ENCODE data around the gene EVX2. TPM values are rescaled to one million over a fixed set of nuclear protein-coding genes. Genes with fewer than 3 reads are reported as not detected.

Gene EVX2
- total RNA-seq, 1 donor = not detected

GRCh38 chr2:176096986-176097819 lies 13.4 kb upstream of the EVX2 start:
- H3K79me2 ChIP-seq (ENCODE audit: insufficient read depth, low read length) = no peaks in the 10 kb centered on the region
- peaks cover 97% of the 10 kb centered on the region for H3K27me3 ChIP-seq (ENCODE audit: insufficient read depth, low read length)
- no peak overlapping the region for H3K27ac ChIP-seq (ENCODE audit: low read depth, low read length)
- H3K36me3 ChIP-seq (ENCODE audit: insufficient read depth, low read length) = no peaks in the 10 kb centered on the region
- H2AFZ ChIP-seq (ENCODE audit: low read length) = peak overlapping the region; percentile 83
- TF ChIP-seq CTCF (IDR thresholded peaks at IDR 0.05; ENCODE audit: extremely low read depth, low read depth, low read length) = peak; percentile 83
- H3K4me1 ChIP-seq (ENCODE audit: insufficient read depth, low read length) = peaks cover 9% of the 10 kb centered on the region
- peak overlapping the region; percentile 88 for H3K4me2 ChIP-seq (ENCODE audit: insufficient read depth, low read length)
- DNase-seq (ENCODE audit: insufficient read length, low spot score, missing footprints) = peak; percentile 98
- peaks cover 3% of the 10 kb centered on the region for H4K20me1 ChIP-seq (ENCODE audit: insufficient read depth, low read length)
- no peaks in the 10 kb centered on the region for H3K9me3 ChIP-seq (ENCODE audit: low read depth, low read length)
- H3K4me3 ChIP-seq (ENCODE audit: insufficient read depth, low read length) = peak overlapping the region; percentile 65

GRCh38 chr2:176096243-176096985 lies 12.7 kb upstream of the EVX2 start:
- DNase-seq (ENCODE audit: insufficient read length, low spot score, missing footprints) = no peak
- TF ChIP-seq CTCF (IDR thresholded peaks at IDR 0.05; ENCODE audit: extremely low read depth, low read depth, low read length) = no peak
- Histone ChIP-seq H3K4me3 (ENCODE audit: insufficient read depth, low read length) (peak overlapping the region; percentile 65), H3K4me1 (ENCODE audit: insufficient read depth, low read length) (peaks cover 9% of the 10 kb centered on the region), H2AFZ (ENCODE audit: low read length) (peak overlapping the region; percentile 83), H3K36me3 (ENCODE audit: insufficient read depth, low read length) (no peaks in the 10 kb centered on the region), H4K20me1 (ENCODE audit: insufficient read depth, low read length) (peaks cover 3% of the 10 kb centered on the region), H3K4me2 (ENCODE audit: insufficient read depth, low read length) (peak overlapping the region; percentile 88), H3K27ac (ENCODE audit: low read depth, low read length) (no peak overlapping the region), H3K27me3 (ENCODE audit: insufficient read depth, low read length) (peaks cover 97% of the 10 kb centered on the region), H3K9me3 (ENCODE audit: low read depth, low read length) (no peaks in the 10 kb centered on the region), H3K79me2 (ENCODE audit: insufficient read depth, low read length) (no peaks in the 10 kb centered on the region)

- Histone ChIP-seq H3K9me3 (ENCODE audit: low read depth, low read length) (no peaks in the 10 kb centered on the region), H3K79me2 (ENCODE audit: insufficient read depth, low read length) (no peaks in the 10 kb centered on the region), H3K4me2 (ENCODE audit: insufficient read depth, low read length) (no peak overlapping the region), H3K4me1 (ENCODE audit: insufficient read depth, low read length) (peaks cover 9% of the 10 kb centered on the region), H4K20me1 (ENCODE audit: insufficient read depth, low read length) (no peaks in the 10 kb centered on the region), H3K36me3 (ENCODE audit: insufficient read depth, low read length) (no peaks in the 10 kb centered on the region), H3K27ac (ENCODE audit: low read depth, low read length) (no peak overlapping the region), H2AFZ (ENCODE audit: low read length) (no peak overlapping the region), H3K4me3 (ENCODE audit: insufficient read depth, low read length) (no peak overlapping the region), H3K27me3 (ENCODE audit: insufficient read depth, low read length) (peaks cover 97% of the 10 kb centered on the region)
- DNase-seq (ENCODE audit: insufficient read length, low spot score, missing footprints) = no peak
- TF ChIP-seq CTCF (IDR thresholded peaks at IDR 0.05; ENCODE audit: extremely low read depth, low read depth, low read length) = no peak
Observed at GRCh38 chr2:176095421-176095820, 11.7 kb upstream of the EVX2 start.

GRCh38 chr2:176094349-176094748 lies 10.6 kb upstream of the EVX2 start:
- H3K4me2 ChIP-seq (ENCODE audit: insufficient read depth, low read length) = no peak overlapping the region
- no peaks in the 10 kb centered on the region for H4K20me1 ChIP-seq (ENCODE audit: insufficient read depth, low read length)
- DNase-seq (ENCODE audit: insufficient read length, low spot score, missing footprints) = no peak
- H3K27me3 ChIP-seq (ENCODE audit: insufficient read depth, low read length) = peaks cover 97% of the 10 kb centered on the region
- H3K79me2 ChIP-seq (ENCODE audit: insufficient read depth, low read length) = no peaks in the 10 kb centered on the region
- H2AFZ ChIP-seq (ENCODE audit: low read length) = no peak overlapping the region
- peaks cover 9% of the 10 kb centered on the region for H3K4me1 ChIP-seq (ENCODE audit: insufficient read depth, low read length)
- H3K36me3 ChIP-seq (ENCODE audit: insufficient read depth, low read length) = no peaks in the 10 kb centered on the region
- H3K27ac ChIP-seq (ENCODE audit: low read depth, low read length) = no peak overlapping the region
- TF ChIP-seq CTCF (IDR thresholded peaks at IDR 0.05; ENCODE audit: extremely low read depth, low read depth, low read length) = no peak
- no peak overlapping the region for H3K4me3 ChIP-seq (ENCODE audit: insufficient read depth, low read length)
- H3K9me3 ChIP-seq (ENCODE audit: low read depth, low read length) = no peaks in the 10 kb centered on the region

Data from osteoblast (primary cell).